ENCODE measurements around the gene PRDX5.

- TF ChIP-seq, protein P1, sequence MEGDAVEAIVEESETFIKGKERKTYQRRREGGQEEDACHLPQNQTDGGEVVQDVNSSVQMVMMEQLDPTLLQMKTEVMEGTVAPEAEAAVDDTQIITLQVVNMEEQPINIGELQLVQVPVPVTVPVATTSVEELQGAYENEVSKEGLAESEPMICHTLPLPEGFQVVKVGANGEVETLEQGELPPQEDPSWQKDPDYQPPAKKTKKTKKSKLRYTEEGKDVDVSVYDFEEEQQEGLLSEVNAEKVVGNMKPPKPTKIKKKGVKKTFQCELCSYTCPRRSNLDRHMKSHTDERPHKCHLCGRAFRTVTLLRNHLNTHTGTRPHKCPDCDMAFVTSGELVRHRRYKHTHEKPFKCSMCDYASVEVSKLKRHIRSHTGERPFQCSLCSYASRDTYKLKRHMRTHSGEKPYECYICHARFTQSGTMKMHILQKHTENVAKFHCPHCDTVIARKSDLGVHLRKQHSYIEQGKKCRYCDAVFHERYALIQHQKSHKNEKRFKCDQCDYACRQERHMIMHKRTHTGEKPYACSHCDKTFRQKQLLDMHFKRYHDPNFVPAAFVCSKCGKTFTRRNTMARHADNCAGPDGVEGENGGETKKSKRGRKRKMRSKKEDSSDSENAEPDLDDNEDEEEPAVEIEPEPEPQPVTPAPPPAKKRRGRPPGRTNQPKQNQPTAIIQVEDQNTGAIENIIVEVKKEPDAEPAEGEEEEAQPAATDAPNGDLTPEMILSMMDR (IDR thresholded peaks at IDR 0.05): no peak
- TF ChIP-seq ETV6 (CRISPR knock-in tag; IDR thresholded peaks at IDR 0.05): no peak
- no peak for TF ChIP-seq AFF4 (CRISPR knock-in tag; IDR thresholded peaks at IDR 0.05; ENCODE audit: borderline replicate concordance)
- TF ChIP-seq ZNF121 (CRISPR knock-in tag; IDR thresholded peaks at IDR 0.05): no peak
- TF ChIP-seq SMAD4 (CRISPR knock-in tag; IDR thresholded peaks at IDR 0.05): no peak
- no peak for TF ChIP-seq JUN (CRISPR knock-in tag; IDR thresholded peaks at IDR 0.05)
- TF ChIP-seq, protein P2, sequence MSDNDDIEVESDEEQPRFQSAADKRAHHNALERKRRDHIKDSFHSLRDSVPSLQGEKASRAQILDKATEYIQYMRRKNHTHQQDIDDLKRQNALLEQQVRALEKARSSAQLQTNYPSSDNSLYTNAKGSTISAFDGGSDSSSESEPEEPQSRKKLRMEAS (CRISPR knock-in tag; IDR thresholded peaks at IDR 0.05): no peak
- TF ChIP-seq ZNF138 (CRISPR knock-in tag; conservative IDR thresholded peaks at IDR 0.05): no peak
- no peak for TF ChIP-seq SP1 (CRISPR knock-in tag; conservative IDR thresholded peaks at IDR 0.05)
- no peak for TF ChIP-seq IRF1 (CRISPR knock-in tag; IDR thresholded peaks at IDR 0.05)
- TF ChIP-seq CREM (CRISPR knock-in tag; IDR thresholded peaks at IDR 0.05): no peak
- TF ChIP-seq MLX (CRISPR knock-in tag; IDR thresholded peaks at IDR 0.05): no peak
These were observed 14.6 kb upstream of the PRDX5 start for GRCh38 chr11:64303109-64304031.
